Breast epithelium (tissue), 3 donors: Measurements from ENCODE around the gene TIAM2.

Experiments
- POLR2AphosphoS5 ChIP-seq, 3 donors: sonication (generic); formaldehyde crosslinking; IDR thresholded peaks; one replicate each; pipeline ENCODE4 v1.6.1; 2017; ENCODE audit warnings: antibody characterized with exemption in 3 of 3
- TF ChIP-seq, protein P1 (sequence below), 3 donors: fragments of 450-650 bp; IDR thresholded peaks; one replicate each; pipeline ENCODE4 v1.5.1; 2016 to 2017; ENCODE audit warnings: antibody characterized with exemption in 3 of 3, mild to moderate bottlenecking in 3 of 3, moderate library complexity in 3 of 3

DNA sequence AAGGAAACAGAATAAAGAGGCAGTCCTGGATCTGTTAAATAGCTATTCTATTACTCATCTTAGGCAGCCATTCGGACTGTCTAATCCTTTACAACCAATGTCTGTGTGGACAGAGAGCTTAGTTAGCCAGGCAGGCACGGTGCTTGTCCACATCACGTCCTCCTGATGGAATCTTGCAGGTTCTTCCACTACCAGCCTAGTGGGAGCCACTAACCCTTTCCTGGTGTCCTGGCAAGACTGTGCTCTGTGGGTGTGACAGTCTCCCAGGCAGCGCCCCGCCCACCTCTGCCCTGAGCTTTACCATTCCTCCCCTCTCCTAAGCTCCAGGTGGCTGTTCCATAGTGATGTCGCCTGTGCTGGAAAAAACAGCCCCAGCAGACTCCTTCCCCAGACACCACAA, 190.4 kb downstream of the TIAM2 start:
- no peak for TF ChIP-seq POLR2AphosphoS5 (IDR thresholded peaks at IDR 0.05)
- TF ChIP-seq, protein P1, sequence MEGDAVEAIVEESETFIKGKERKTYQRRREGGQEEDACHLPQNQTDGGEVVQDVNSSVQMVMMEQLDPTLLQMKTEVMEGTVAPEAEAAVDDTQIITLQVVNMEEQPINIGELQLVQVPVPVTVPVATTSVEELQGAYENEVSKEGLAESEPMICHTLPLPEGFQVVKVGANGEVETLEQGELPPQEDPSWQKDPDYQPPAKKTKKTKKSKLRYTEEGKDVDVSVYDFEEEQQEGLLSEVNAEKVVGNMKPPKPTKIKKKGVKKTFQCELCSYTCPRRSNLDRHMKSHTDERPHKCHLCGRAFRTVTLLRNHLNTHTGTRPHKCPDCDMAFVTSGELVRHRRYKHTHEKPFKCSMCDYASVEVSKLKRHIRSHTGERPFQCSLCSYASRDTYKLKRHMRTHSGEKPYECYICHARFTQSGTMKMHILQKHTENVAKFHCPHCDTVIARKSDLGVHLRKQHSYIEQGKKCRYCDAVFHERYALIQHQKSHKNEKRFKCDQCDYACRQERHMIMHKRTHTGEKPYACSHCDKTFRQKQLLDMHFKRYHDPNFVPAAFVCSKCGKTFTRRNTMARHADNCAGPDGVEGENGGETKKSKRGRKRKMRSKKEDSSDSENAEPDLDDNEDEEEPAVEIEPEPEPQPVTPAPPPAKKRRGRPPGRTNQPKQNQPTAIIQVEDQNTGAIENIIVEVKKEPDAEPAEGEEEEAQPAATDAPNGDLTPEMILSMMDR (IDR thresholded peaks at IDR 0.05), result no peak
